Measurements from ENCODE around the gene PIGK. TPM values are rescaled to one million over a fixed set of nuclear protein-coding genes. Genes with fewer than 3 reads are reported as not detected.
A peak's percentile ranks its signal among the peaks of the same experiment; 100 is the strongest.
"Not testable (repeated sequence)": the region's sequence is repeated elsewhere in the genome, so short reads cannot be mapped to it uniquely, and the experiment has no call there.

PIGK gene
- total RNA-seq, 1 donor from 2014 or later: 28.6 TPM

GRCh38 chr1:77218477-77219165 lies 609 bp downstream of the PIGK start:
- no peaks in the 10 kb centered on the region for H3K27me3 Mint-ChIP-seq (ENCODE audit: low read depth, unreplicated experiment)
- peak overlapping the region; percentile 95 for H2AFZ ChIP-seq (ENCODE audit: low read depth, low read length)
- TF ChIP-seq CTCF (IDR thresholded peaks at IDR 0.05; ENCODE audit: insufficient read depth, low read depth, low read length) (no peak), EZH2 (IDR thresholded peaks at IDR 0.05; ENCODE audit: insufficient read depth, low read length) (no peak)

GRCh38 chr1:77204043-77204442 lies 15.2 kb downstream of the PIGK start:
- not testable (repeated sequence) for H3K9ac ChIP-seq (ENCODE audit: low read length); FAIRE-seq; H3K27me3 Mint-ChIP-seq (ENCODE audit: low read depth, unreplicated experiment); H4K20me1 ChIP-seq (ENCODE audit: insufficient read depth, low read length); H3K4me1 Mint-ChIP-seq (ENCODE audit: low read depth, unreplicated experiment); H3K9me3 Mint-ChIP-seq (ENCODE audit: unreplicated experiment); H3K9me3 ChIP-seq (ENCODE audit: insufficient read depth, low read depth, low read length); H3K4me3 Mint-ChIP-seq (ENCODE audit: unreplicated experiment); H3K27ac Mint-ChIP-seq (ENCODE audit: unreplicated experiment); H3K4me1 ChIP-seq (ENCODE audit: insufficient read depth, low read length); H3K4me2 ChIP-seq (ENCODE audit: low read length); H3K36me3 ChIP-seq (ENCODE audit: insufficient read depth, low read length); H3K27me3 ChIP-seq (ENCODE audit: insufficient read depth, low read length); H3K79me2 ChIP-seq (ENCODE audit: insufficient read depth, low read length); H3K4me3 ChIP-seq (ENCODE audit: insufficient read depth, low read depth, low read length); DNase-seq (ENCODE audit: low read depth); H2AFZ ChIP-seq (ENCODE audit: low read depth, low read length); H3K36me3 Mint-ChIP-seq (ENCODE audit: low read depth, unreplicated experiment); H3K27ac ChIP-seq (ENCODE audit: low read depth, low read length)

More at GRCh38 chr1:77218477-77219165, 609 bp downstream of the PIGK start:
- Histone ChIP-seq H3K79me2 (ENCODE audit: insufficient read depth, low read length) (peaks cover 4% of the 10 kb centered on the region), H3K4me1 (ENCODE audit: insufficient read depth, low read length) (peaks cover 2% of the 10 kb centered on the region), H3K4me3 (ENCODE audit: insufficient read depth, low read depth, low read length) (peak overlapping the region; percentile 84), H4K20me1 (ENCODE audit: insufficient read depth, low read length) (no peaks in the 10 kb centered on the region), H3K4me2 (ENCODE audit: low read length) (peak overlapping the region; percentile 86), H3K36me3 (ENCODE audit: insufficient read depth, low read length) (no peaks in the 10 kb centered on the region), H3K9ac (ENCODE audit: low read length) (peak overlapping the region; percentile 85), H3K27ac (ENCODE audit: low read depth, low read length) (peak overlapping the region; percentile 66), H3K9me3 (ENCODE audit: insufficient read depth, low read depth, low read length) (no peaks in the 10 kb centered on the region), H3K27me3 (ENCODE audit: insufficient read depth, low read length) (no peaks in the 10 kb centered on the region)
- H3K9me3 Mint-ChIP-seq (ENCODE audit: unreplicated experiment): peaks cover 2% of the 10 kb centered on the region
- H3K27ac Mint-ChIP-seq (ENCODE audit: unreplicated experiment): peak overlapping the region; percentile 83
- peak overlapping the region; percentile 97 for H3K4me3 Mint-ChIP-seq (ENCODE audit: unreplicated experiment)
- peaks cover 6% of the 10 kb centered on the region for H3K36me3 Mint-ChIP-seq (ENCODE audit: low read depth, unreplicated experiment)
- DNase-seq (ENCODE audit: low read depth) (peak; percentile 19), FAIRE-seq (no peak)
- peaks cover 6% of the 10 kb centered on the region for H3K4me1 Mint-ChIP-seq (ENCODE audit: low read depth, unreplicated experiment)

- H3K9ac ChIP-seq (ENCODE audit: low read length): no peak overlapping the region
- H3K36me3 Mint-ChIP-seq (ENCODE audit: low read depth, unreplicated experiment): peaks cover 7% of the 10 kb centered on the region
- H3K9me3 ChIP-seq (ENCODE audit: insufficient read depth, low read depth, low read length): no peaks in the 10 kb centered on the region
- H3K79me2 ChIP-seq (ENCODE audit: insufficient read depth, low read length): no peaks in the 10 kb centered on the region
- TF ChIP-seq CTCF (IDR thresholded peaks at IDR 0.05; ENCODE audit: insufficient read depth, low read depth, low read length) (no peak), EZH2 (IDR thresholded peaks at IDR 0.05; ENCODE audit: insufficient read depth, low read length) (no peak)
- H3K27me3 Mint-ChIP-seq (ENCODE audit: low read depth, unreplicated experiment): no peaks in the 10 kb centered on the region
- no peaks in the 10 kb centered on the region for H3K36me3 ChIP-seq (ENCODE audit: insufficient read depth, low read length)
- FAIRE-seq: no peak
- H3K4me3 Mint-ChIP-seq (ENCODE audit: unreplicated experiment): no peak overlapping the region
- no peak overlapping the region for H3K4me2 ChIP-seq (ENCODE audit: low read length)
- no peaks in the 10 kb centered on the region for H3K4me1 Mint-ChIP-seq (ENCODE audit: low read depth, unreplicated experiment)
- no peak for DNase-seq (ENCODE audit: low read depth)
- no peaks in the 10 kb centered on the region for H3K27me3 ChIP-seq (ENCODE audit: insufficient read depth, low read length)
- H3K9me3 Mint-ChIP-seq (ENCODE audit: unreplicated experiment): peaks cover 1% of the 10 kb centered on the region
- H3K27ac Mint-ChIP-seq (ENCODE audit: unreplicated experiment): no peak overlapping the region
- no peak overlapping the region for H3K4me3 ChIP-seq (ENCODE audit: insufficient read depth, low read depth, low read length)
- no peaks in the 10 kb centered on the region for H3K4me1 ChIP-seq (ENCODE audit: insufficient read depth, low read length)
- no peak overlapping the region for H3K27ac ChIP-seq (ENCODE audit: low read depth, low read length)
- no peak overlapping the region for H2AFZ ChIP-seq (ENCODE audit: low read depth, low read length)
- H4K20me1 ChIP-seq (ENCODE audit: insufficient read depth, low read length): no peaks in the 10 kb centered on the region
Observed at GRCh38 chr1:77202751-77203150, 16.5 kb downstream of the PIGK start.
